GM19468 (cell line): ENCODE data around the gene GREM2.

Experiments
- ATAC-seq: cut with Tn5 transposase; IDR thresholded peaks from one replicate; pipeline ENCODE4 v1.9.1; 2021; ENCODE audit warnings: mild to moderate bottlenecking, moderate library complexity, moderate number of reproducible peaks; ENCODE audit not compliant: unreplicated experiment; ENCODE audit errors: extremely low read depth

The GREM2 gene

DNA sequence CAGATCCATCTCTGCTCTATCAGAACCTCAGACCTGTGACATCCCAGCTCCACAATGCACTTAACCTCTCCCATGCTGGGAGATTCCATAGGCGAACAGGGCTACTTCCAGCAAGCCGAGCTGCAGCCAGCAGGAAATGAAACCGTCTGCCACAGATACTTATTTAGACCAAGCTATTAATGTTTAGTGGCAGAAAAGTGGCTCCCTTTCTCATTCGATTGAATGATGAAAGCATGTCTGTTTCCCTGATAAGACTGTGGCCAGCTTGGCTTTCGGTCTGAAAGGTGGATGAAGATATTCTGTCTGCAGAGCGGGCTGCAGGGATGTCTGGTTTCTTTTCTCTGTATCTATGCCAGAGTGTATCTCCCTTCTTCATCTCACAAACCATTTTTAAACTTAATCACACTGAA lies 146.4 kb downstream of the GREM2 start:
- no peak for ATAC-seq

- ATAC-seq = no peak
Observed at GRCh38 chr1:240464099-240464498, 147.9 kb downstream of the GREM2 start.

GRCh38 chr1:240462766-240463395 lies 149.1 kb downstream of the GREM2 start:
- ATAC-seq = no peak

DNA sequence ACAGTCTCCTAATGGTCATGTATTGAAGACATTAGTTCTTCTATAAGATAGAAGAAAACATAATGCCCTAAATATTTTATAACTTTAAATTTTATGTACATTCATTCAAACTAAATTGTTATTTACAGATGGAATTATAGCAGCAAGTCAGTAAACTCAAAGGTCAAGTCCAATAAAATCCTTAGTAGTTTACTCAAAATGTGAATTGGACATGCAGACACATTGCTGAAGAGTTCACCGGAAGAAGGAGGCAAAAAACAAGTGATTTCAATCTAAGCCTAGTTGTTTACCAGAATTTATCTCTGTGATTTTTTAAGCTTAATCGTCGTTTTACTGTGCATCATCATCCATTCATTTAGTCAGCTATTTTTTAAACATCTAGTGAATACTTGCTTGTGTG lies 149.7 kb downstream of the GREM2 start:
- no peak for ATAC-seq

- ATAC-seq = no peak
Observed at GRCh38 chr1:240457203-240457602, 154.8 kb downstream of the GREM2 start.

DNA sequence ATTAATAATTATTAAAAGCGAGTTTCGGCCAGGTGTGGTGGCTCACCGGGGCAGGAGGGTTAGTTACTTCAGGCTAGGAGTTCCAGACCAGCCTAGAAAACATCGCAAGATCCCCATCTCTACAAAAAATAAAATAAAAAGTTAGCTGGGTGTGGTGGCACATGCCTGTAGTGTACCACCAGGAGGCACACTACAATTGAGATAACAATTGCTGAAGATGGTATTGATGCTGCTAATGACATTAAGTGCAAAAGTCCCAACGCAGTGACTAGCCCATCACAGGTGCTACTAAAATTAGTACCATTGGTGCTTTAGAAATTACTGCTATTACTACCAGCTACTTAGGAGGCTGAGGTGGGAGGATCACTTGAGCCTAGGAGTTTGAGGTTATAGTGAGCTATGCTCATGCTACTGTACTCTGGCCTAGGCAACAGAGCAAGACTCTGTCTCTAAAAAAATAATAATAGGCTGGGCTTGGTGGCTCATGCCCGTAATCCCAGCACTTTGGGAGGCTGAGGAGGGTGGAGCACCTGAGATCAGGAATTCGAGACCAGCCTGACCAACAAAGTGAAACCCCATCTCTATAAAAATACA lies 156.6 kb downstream of the GREM2 start:
- ATAC-seq = no peak

- ATAC-seq = no peak
Observed at GRCh38 chr1:240445369-240445768, 166.6 kb downstream of the GREM2 start.

GRCh38 chr1:240441669-240442068 lies 170.3 kb downstream of the GREM2 start:
- ATAC-seq = no peak
